Fibroblast of lung (primary cell): ENCODE data around the gene TBC1D14.

Source experiments
- EZH2 ChIP-seq: IDR thresholded peaks from 2 replicates; pipeline ENCODE4 v1.5.1; 2012; ENCODE audit warnings: low read length, control low read depth, mild to moderate bottlenecking; ENCODE audit errors: missing control alignments
- TF ChIP-seq, protein P1 (sequence below), 2 donors: IDR thresholded peaks in 1 of 2; conservative IDR thresholded peaks in 1 of 2; 1 replicate in 1 of 2; 2 replicates in 1 of 2; pipeline ENCODE4 v1.5.1; 2011 to 2012; ENCODE audit warnings: low read length in 2 of 2, control low read depth in 1 of 2, inconsistent platforms in 1 of 2, low read depth in 1 of 2, mild to moderate bottlenecking in 1 of 2

GRCh38 chr4:7041246-7041645, 131.6 kb downstream of the TBC1D14 start:
- TF ChIP-seq EZH2: no peak
- TF ChIP-seq, protein P1, sequence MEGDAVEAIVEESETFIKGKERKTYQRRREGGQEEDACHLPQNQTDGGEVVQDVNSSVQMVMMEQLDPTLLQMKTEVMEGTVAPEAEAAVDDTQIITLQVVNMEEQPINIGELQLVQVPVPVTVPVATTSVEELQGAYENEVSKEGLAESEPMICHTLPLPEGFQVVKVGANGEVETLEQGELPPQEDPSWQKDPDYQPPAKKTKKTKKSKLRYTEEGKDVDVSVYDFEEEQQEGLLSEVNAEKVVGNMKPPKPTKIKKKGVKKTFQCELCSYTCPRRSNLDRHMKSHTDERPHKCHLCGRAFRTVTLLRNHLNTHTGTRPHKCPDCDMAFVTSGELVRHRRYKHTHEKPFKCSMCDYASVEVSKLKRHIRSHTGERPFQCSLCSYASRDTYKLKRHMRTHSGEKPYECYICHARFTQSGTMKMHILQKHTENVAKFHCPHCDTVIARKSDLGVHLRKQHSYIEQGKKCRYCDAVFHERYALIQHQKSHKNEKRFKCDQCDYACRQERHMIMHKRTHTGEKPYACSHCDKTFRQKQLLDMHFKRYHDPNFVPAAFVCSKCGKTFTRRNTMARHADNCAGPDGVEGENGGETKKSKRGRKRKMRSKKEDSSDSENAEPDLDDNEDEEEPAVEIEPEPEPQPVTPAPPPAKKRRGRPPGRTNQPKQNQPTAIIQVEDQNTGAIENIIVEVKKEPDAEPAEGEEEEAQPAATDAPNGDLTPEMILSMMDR (conservative IDR thresholded peaks at IDR 0.05 in 1 of 2, IDR thresholded peaks at IDR 0.05 in 1 of 2; ENCODE audit: low read depth in 1 of 2, low read length in 2 of 2): no peak
